GM23338 (cell line): ENCODE data around the gene RMND1. TPM values are rescaled to one million over a fixed set of nuclear protein-coding genes. Genes with fewer than 3 reads are reported as not detected.
A peak's percentile ranks its signal among the peaks of the same experiment; 100 is the strongest.

Experiments
- ATAC-seq: fragments of 200-7000 bp; cut with Tn5 transposase; 3 replicates; pipeline ENCODE4 v1.9.1; 2020
- DNase-seq: peaks from one replicate; pipeline ENCODE4 v3.0.0-alpha.2; 2015; ENCODE audit warnings: low spot score
- H2AFZ ChIP-seq: fragments of 200-600 bp; sonication (generic); 2 replicates; pipeline ENCODE4 v1.8.0; 2016; ENCODE audit warnings: antibody characterized with exemption, mild to moderate bottlenecking, moderate library complexity
- H3F3A ChIP-seq: fragments of 200-600 bp; sonication (generic); replicated peaks from 2 replicates; pipeline ENCODE4 v1.8.0; 2017; ENCODE audit warnings: antibody characterized with exemption, mixed run types, low read depth
- H3K27ac ChIP-seq: fragments of 200-600 bp; sonication (generic); 2 replicates; pipeline ENCODE4 v1.6.1; 2016; ENCODE audit warnings: low read depth
- H3K27me3 ChIP-seq: fragments of 200-600 bp; sonication (generic); 2 replicates; pipeline ENCODE4 v1.8.0; 2016; ENCODE audit warnings: mild to moderate bottlenecking, mixed run types, moderate library complexity; ENCODE audit not compliant: insufficient read depth
- H3K36me3 ChIP-seq: fragments of 200-600 bp; sonication (generic); 2 replicates; pipeline ENCODE4 v1.8.0; 2016; ENCODE audit warnings: mild to moderate bottlenecking; ENCODE audit not compliant: insufficient read depth
- H3K4me1 ChIP-seq: fragments of 200-600 bp; sonication (generic); 2 replicates; pipeline ENCODE4 v1.8.0; 2016; ENCODE audit warnings: mild to moderate bottlenecking, moderate library complexity; ENCODE audit not compliant: insufficient read depth
- H3K4me2 ChIP-seq: fragments of 200-600 bp; sonication (generic); 2 replicates; pipeline ENCODE4 v1.7.1; 2017; ENCODE audit warnings: mixed run types
- H3K4me3 ChIP-seq: fragments of 200-600 bp; sonication (generic); 2 replicates; pipeline ENCODE4 v1.6.1; 2016; ENCODE audit warnings: mixed run types
- H3K79me2 ChIP-seq: fragments of 200-600 bp; sonication (generic); replicated peaks from 2 replicates; pipeline ENCODE4 v1.8.0; 2017; ENCODE audit warnings: mild to moderate bottlenecking; ENCODE audit not compliant: insufficient read depth
- H3K9me2 ChIP-seq: fragments of 200-600 bp; sonication (generic); 2 replicates; pipeline ENCODE4 v1.8.0; 2017; ENCODE audit not compliant: insufficient read depth
- H4K20me1 ChIP-seq: fragments of 200-600 bp; sonication (generic); replicated peaks from 2 replicates; pipeline ENCODE4 v1.8.0; 2017; ENCODE audit warnings: mild to moderate bottlenecking; ENCODE audit not compliant: insufficient read depth
- H3K27ac Mint-ChIP-seq: 2 replicates; pipeline ENCODE4 v1.8.0; 2020; ENCODE audit warnings: inconsistent platforms, mild to moderate bottlenecking, moderate library complexity, mixed read lengths
- H3K27me3 Mint-ChIP-seq: 3 replicates; pipeline ENCODE4 v1.8.0; 2022; ENCODE audit warnings: low read depth, mild to moderate bottlenecking, moderate library complexity, mixed read lengths, inconsistent platforms; ENCODE audit not compliant: insufficient read depth, poor library complexity
- H3K36me3 Mint-ChIP-seq: 3 replicates; pipeline ENCODE4 v1.8.0; 2021; ENCODE audit warnings: low read depth, mild to moderate bottlenecking, inconsistent platforms, moderate library complexity, mixed read lengths
- H3K4me1 Mint-ChIP-seq: 3 replicates; pipeline ENCODE4 v1.8.0; 2020; ENCODE audit warnings: mild to moderate bottlenecking, inconsistent platforms, mixed read lengths
- H3K4me3 Mint-ChIP-seq: 3 replicates; pipeline ENCODE4 v1.8.0; 2021; ENCODE audit warnings: moderate library complexity, mild to moderate bottlenecking, inconsistent platforms, mixed read lengths
- H3K9me3 Mint-ChIP-seq: 3 replicates; pipeline ENCODE4 v1.8.0; 2020; ENCODE audit warnings: moderate library complexity, mild to moderate bottlenecking, inconsistent platforms, mixed read lengths
- CREB1 ChIP-seq: fragments of 250-450 bp; sonication (Bioruptor Pico); IDR thresholded peaks from 2 replicates; pipeline ENCODE4 v1.5.0; 2020; ENCODE audit warnings: low read depth, mild to moderate bottlenecking, moderate library complexity
- NANOG ChIP-seq: IDR thresholded peaks from 2 replicates; pipeline ENCODE4 v1.6.1; 2016; ENCODE audit warnings: antibody characterized with exemption, borderline replicate concordance
- POLR2AphosphoS5 ChIP-seq: IDR thresholded peaks from 2 replicates; pipeline ENCODE4 v1.6.1; 2016; ENCODE audit warnings: antibody characterized with exemption, low read depth
- ZNF114 ChIP-seq: fragments of 250-450 bp; sonication (Bioruptor Pico); IDR thresholded peaks from 2 replicates; pipeline ENCODE4 v1.5.0; 2020; ENCODE audit warnings: mild to moderate bottlenecking, moderate library complexity
- polyA plus RNA-seq: library from polyadenylated mRNA; unstranded; fragments of >200 nt; fragmentation: Nextera tagmentation; extraction: Ambion mirVana; gene quantifications from 2 replicates; pipeline ENCODE4 v1.2.1, GENCODE V29; 2016
- total RNA-seq: library from RNA; depleted of rRNA; stranded (reverse); fragments of >200 nt; shearing (Covaris generic); gene quantifications from 2 replicates; pipeline ENCODE4 v1.2.3, GENCODE V29; 2014
- TF ChIP-seq, protein P1 (sequence below): IDR thresholded peaks from one replicate; pipeline ENCODE4 v1.6.1; 2018; ENCODE audit warnings: antibody characterized with exemption; ENCODE audit not compliant: unreplicated experiment
- TF ChIP-seq, protein P2 (sequence below): fragments of 250-450 bp; sonication (Bioruptor Pico); IDR thresholded peaks from 2 replicates; pipeline ENCODE4 v1.5.0; 2020; ENCODE audit warnings: mild to moderate bottlenecking, moderate library complexity

The RMND1 gene
- total and polyA plus RNA-seq, 2 experiments from 2014 or later: 27.5 to 34.4 TPM

DNA sequence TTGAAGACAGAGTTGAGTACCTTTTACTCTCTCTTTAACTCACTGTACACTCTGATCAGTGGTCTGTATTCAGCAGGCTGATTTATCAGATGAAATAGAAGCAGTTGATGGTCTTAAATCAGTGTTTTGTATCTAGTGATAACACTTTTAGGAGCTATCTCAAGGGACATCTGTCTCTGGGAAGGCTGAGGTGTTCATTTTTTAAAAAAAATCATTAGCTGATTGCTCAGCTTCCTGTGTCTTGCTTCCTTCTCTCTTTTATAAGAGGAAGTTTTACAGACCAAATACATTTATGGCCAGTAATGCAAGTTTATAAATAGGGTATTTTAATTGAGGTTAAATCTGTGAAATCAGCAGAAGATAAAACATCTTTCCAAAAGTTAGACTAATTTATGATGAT is 29.9 kb upstream of the RMND1 start:
- peaks cover 4% of the 10 kb centered on the region; the same call in 1 of the 3 replicates for H3K4me1 Mint-ChIP-seq
- Histone ChIP-seq H3K9me2 (0 out of 2 replicates have a peak, but pooled peaks cover 8% of the 10 kb centered on the region), H2AFZ (no peak overlapping the region), H3F3A (no peaks in the 10 kb centered on the region), H3K4me2 (no peak overlapping the region), H3K27ac (no peak overlapping the region), H3K4me3 (no peak overlapping the region), H4K20me1 (no peaks in the 10 kb centered on the region), H3K27me3 (no peaks in the 10 kb centered on the region), H3K4me1 (no peaks in the 10 kb centered on the region), H3K36me3 (no peaks in the 10 kb centered on the region), H3K79me2 (no peaks in the 10 kb centered on the region)
- TF ChIP-seq ZNF114: no peak
- no peak for TF ChIP-seq POLR2AphosphoS5
- no peaks in the 10 kb centered on the region for H3K27me3 Mint-ChIP-seq
- no peak overlapping the region for H3K4me3 Mint-ChIP-seq
- no peaks in the 10 kb centered on the region for H3K36me3 Mint-ChIP-seq
- ATAC-seq (no peak), DNase-seq (no peak)
- H3K27ac Mint-ChIP-seq: no peak overlapping the region
- no peaks in the 10 kb centered on the region for H3K9me3 Mint-ChIP-seq

DNA sequence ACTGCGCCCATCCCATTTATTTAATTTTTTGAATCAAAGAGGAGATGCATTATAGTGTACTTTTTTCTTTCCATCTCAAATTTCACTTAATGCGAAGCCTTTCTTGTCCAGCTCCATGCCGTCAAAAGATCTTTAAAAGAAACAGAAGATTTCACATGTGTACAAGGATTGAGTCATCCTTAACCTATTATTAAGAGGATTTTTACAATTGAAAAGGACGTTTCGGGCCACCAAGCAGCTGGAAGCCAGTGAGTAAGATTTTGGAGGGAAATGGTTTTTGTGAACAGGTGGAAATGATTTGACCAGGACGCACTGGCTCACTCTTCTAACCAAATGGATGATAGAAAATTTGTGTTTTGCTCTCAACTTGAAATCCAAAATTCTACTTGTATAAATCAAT is 26.7 kb upstream of the RMND1 start:
- no peak overlapping the region for H3K4me3 Mint-ChIP-seq
- no peak overlapping the region for H3K27ac Mint-ChIP-seq
- no peak for ATAC-seq
- Histone ChIP-seq H3K4me2 (no peak overlapping the region), H3K4me1 (no peaks in the 10 kb centered on the region), H3F3A (no peaks in the 10 kb centered on the region), H3K9me2 (0 out of 2 replicates have a peak, but pooled peaks cover 8% of the 10 kb centered on the region), H3K36me3 (no peaks in the 10 kb centered on the region), H3K27ac (no peak overlapping the region), H2AFZ (0 out of 2 replicates have a peak overlapping the region, but pooled peaks have one; percentile 52), H3K4me3 (no peak overlapping the region), H4K20me1 (no peaks in the 10 kb centered on the region), H3K79me2 (no peaks in the 10 kb centered on the region), H3K27me3 (no peaks in the 10 kb centered on the region)
- no peaks in the 10 kb centered on the region for H3K9me3 Mint-ChIP-seq
- H3K27me3 Mint-ChIP-seq: peaks cover 4% of the 10 kb centered on the region
- TF ChIP-seq NANOG (no peak), POLR2AphosphoS5 (no peak), CREB1 (CRISPR knock-in tag) (no peak)
- TF ChIP-seq, protein P1, sequence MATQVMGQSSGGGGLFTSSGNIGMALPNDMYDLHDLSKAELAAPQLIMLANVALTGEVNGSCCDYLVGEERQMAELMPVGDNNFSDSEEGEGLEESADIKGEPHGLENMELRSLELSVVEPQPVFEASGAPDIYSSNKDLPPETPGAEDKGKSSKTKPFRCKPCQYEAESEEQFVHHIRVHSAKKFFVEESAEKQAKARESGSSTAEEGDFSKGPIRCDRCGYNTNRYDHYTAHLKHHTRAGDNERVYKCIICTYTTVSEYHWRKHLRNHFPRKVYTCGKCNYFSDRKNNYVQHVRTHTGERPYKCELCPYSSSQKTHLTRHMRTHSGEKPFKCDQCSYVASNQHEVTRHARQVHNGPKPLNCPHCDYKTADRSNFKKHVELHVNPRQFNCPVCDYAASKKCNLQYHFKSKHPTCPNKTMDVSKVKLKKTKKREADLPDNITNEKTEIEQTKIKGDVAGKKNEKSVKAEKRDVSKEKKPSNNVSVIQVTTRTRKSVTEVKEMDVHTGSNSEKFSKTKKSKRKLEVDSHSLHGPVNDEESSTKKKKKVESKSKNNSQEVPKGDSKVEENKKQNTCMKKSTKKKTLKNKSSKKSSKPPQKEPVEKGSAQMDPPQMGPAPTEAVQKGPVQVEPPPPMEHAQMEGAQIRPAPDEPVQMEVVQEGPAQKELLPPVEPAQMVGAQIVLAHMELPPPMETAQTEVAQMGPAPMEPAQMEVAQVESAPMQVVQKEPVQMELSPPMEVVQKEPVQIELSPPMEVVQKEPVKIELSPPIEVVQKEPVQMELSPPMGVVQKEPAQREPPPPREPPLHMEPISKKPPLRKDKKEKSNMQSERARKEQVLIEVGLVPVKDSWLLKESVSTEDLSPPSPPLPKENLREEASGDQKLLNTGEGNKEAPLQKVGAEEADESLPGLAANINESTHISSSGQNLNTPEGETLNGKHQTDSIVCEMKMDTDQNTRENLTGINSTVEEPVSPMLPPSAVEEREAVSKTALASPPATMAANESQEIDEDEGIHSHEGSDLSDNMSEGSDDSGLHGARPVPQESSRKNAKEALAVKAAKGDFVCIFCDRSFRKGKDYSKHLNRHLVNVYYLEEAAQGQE: no peak
- TF ChIP-seq, protein P2, sequence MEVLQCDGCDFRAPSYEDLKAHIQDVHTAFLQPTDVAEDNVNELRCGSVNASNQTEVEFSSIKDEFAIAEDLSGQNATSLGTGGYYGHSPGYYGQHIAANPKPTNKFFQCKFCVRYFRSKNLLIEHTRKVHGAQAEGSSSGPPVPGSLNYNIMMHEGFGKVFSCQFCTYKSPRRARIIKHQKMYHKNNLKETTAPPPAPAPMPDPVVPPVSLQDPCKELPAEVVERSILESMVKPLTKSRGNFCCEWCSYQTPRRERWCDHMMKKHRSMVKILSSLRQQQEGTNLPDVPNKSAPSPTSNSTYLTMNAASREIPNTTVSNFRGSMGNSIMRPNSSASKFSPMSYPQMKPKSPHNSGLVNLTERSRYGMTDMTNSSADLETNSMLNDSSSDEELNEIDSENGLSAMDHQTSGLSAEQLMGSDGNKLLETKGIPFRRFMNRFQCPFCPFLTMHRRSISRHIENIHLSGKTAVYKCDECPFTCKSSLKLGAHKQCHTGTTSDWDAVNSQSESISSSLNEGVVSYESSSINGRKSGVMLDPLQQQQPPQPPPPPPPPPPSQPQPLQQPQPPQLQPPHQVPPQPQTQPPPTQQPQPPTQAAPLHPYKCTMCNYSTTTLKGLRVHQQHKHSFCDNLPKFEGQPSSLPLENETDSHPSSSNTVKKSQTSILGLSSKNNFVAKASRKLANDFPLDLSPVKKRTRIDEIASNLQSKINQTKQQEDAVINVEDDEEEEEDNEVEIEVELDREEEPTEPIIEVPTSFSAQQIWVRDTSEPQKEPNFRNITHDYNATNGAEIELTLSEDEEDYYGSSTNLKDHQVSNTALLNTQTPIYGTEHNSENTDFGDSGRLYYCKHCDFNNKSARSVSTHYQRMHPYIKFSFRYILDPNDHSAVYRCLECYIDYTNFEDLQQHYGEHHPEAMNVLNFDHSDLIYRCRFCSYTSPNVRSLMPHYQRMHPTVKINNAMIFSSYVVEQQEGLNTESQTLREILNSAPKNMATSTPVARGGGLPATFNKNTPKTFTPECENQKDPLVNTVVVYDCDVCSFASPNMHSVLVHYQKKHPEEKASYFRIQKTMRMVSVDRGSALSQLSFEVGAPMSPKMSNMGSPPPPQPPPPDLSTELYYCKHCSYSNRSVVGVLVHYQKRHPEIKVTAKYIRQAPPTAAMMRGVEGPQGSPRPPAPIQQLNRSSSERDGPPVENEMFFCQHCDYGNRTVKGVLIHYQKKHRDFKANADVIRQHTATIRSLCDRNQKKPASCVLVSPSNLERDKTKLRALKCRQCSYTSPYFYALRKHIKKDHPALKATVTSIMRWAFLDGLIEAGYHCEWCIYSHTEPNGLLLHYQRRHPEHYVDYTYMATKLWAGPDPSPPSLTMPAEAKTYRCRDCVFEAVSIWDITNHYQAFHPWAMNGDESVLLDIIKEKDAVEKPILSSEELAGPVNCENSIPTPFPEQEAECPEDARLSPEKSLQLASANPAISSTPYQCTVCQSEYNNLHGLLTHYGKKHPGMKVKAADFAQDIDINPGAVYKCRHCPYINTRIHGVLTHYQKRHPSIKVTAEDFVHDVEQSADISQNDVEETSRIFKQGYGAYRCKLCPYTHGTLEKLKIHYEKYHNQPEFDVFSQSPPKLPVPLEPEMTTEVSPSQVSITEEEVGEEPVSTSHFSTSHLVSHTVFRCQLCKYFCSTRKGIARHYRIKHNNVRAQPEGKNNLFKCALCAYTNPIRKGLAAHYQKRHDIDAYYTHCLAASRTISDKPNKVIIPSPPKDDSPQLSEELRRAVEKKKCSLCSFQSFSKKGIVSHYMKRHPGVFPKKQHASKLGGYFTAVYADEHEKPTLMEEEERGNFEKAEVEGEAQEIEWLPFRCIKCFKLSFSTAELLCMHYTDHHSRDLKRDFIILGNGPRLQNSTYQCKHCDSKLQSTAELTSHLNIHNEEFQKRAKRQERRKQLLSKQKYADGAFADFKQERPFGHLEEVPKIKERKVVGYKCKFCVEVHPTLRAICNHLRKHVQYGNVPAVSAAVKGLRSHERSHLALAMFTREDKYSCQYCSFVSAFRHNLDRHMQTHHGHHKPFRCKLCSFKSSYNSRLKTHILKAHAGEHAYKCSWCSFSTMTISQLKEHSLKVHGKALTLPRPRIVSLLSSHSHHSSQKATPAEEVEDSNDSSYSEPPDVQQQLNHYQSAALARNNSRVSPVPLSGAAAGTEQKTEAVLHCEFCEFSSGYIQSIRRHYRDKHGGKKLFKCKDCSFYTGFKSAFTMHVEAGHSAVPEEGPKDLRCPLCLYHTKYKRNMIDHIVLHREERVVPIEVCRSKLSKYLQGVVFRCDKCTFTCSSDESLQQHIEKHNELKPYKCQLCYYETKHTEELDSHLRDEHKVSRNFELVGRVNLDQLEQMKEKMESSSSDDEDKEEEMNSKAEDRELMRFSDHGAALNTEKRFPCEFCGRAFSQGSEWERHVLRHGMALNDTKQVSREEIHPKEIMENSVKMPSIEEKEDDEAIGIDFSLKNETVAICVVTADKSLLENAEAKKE (CRISPR knock-in tag): no peak
- DNase-seq: no peak
- H3K36me3 Mint-ChIP-seq: no peaks in the 10 kb centered on the region
- H3K4me1 Mint-ChIP-seq: peaks cover 8% of the 10 kb centered on the region; the same call in 2 of the 3 replicates
